Measurements from ENCODE around the gene SIGLEC11. TPM values are rescaled to one million over a fixed set of nuclear protein-coding genes. Genes with fewer than 3 reads are reported as not detected.
A peak's percentile ranks its signal among the peaks of the same experiment; 100 is the strongest.

SIGLEC11 gene
- total RNA-seq, 4 donors from 2014 or later: 1.7 to 9.0 (median 5.1) TPM

DNA sequence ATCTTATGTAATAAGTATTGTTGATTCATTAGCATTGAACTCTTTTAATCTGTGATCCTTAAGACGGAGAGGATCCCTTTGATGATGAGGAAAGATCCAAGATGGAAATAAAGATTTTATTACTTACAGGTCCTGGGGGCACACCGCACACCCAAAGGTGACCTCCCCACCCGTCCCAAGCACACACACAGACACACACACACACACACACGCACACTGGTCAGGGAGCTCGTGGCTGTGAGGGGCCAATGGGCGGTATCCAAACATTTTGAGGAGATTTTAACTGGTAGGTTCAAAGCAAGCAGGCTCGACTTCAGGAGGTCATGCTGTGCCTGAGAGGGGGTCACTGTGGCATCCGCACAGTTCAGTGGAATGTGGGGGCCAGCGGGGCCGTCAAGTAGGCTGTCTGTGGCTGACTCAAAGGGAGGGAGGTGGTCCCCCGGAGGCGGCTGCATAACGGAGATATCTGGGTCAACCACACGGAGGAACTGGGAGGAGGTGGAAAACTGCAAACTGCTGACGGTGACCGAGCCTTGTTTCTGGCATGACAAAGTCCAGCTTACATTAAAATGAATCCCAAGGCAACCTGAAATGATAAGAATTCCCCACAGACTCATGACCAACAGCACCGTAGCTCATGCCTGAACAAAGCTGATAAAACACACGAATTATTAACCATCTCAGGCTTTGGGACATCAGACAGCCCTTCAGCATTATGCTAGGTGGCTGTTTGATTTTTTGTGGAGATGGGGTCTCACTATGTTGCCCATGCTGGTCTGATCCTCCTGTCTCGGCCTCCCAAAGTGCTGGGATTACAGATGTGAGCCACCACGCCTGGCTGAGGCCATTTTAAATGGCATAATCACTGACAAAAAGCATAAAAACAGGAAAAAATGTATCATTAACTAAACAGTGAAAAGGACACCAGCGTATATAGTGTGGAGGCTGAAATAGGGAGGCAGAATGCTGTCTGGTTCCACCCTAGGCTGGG lies 20.9 kb upstream of the SIGLEC11 start:
- TF ChIP-seq, protein P1, sequence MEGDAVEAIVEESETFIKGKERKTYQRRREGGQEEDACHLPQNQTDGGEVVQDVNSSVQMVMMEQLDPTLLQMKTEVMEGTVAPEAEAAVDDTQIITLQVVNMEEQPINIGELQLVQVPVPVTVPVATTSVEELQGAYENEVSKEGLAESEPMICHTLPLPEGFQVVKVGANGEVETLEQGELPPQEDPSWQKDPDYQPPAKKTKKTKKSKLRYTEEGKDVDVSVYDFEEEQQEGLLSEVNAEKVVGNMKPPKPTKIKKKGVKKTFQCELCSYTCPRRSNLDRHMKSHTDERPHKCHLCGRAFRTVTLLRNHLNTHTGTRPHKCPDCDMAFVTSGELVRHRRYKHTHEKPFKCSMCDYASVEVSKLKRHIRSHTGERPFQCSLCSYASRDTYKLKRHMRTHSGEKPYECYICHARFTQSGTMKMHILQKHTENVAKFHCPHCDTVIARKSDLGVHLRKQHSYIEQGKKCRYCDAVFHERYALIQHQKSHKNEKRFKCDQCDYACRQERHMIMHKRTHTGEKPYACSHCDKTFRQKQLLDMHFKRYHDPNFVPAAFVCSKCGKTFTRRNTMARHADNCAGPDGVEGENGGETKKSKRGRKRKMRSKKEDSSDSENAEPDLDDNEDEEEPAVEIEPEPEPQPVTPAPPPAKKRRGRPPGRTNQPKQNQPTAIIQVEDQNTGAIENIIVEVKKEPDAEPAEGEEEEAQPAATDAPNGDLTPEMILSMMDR (IDR thresholded peaks at IDR 0.05): no peak
- no peak for DNase-seq (ENCODE audit: low spot score)
- no peak for ATAC-seq (ENCODE audit: low FRiP score)

GRCh38 chr19:49978324-49978723 lies 17.4 kb upstream of the SIGLEC11 start:
- DNase-seq (ENCODE audit: low spot score): no peak
- no peak for ATAC-seq (ENCODE audit: low FRiP score)
- TF ChIP-seq, protein P1 (IDR thresholded peaks at IDR 0.05): no peak

- TF ChIP-seq, protein P1 (IDR thresholded peaks at IDR 0.05): no peak
- DNase-seq (ENCODE audit: low spot score) (no peak), ATAC-seq (ENCODE audit: low FRiP score) (no peak)
Observed at GRCh38 chr19:49977881-49978280, 16.9 kb upstream of the SIGLEC11 start.

DNA sequence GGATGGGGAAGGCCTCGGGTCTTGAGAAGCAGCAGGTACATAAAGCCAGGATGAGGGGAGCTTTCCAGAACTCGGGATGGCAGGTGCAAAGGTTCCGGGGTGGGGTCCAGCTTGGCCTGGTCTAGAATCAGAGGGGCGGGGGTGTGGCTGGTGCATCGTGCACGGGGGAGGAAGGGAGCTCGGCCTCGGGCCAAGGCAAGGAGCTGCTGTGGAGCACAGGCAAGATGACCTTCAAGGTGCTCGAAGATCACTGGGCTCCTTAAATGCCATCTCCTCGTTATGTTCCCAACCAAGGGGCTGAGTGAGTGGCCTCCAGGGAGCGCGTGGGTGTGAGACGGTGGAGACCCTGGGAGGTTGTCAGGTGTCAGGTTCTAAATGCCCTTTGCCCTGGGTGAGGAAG lies 16.1 kb upstream of the SIGLEC11 start:
- DNase-seq (ENCODE audit: low spot score) (no peak), ATAC-seq (ENCODE audit: low FRiP score) (peak; percentile 16)
- TF ChIP-seq, protein P1 (IDR thresholded peaks at IDR 0.05): no peak

DNA sequence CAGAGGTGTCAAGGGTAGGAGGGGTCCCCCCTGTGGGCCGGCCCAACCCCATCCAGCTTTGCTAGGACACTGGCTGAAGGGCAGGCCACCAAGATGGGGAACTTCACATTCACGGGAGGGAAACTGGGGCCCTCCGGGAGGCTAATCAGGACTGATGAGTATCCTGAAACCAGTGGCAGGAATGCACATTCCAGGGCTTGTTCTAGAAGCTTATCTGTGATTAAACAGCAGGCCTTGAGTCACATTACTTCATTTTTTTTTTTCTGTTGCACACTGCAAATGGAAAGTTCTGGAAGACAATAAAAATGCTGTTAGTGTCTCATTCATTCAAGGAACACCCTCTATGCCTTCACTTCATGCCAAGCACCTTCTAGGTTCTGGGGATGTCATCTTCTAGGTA lies 15.5 kb upstream of the SIGLEC11 start:
- ATAC-seq (ENCODE audit: low FRiP score) (no peak), DNase-seq (ENCODE audit: low spot score) (no peak)
- TF ChIP-seq, protein P1 (IDR thresholded peaks at IDR 0.05): no peak

DNA sequence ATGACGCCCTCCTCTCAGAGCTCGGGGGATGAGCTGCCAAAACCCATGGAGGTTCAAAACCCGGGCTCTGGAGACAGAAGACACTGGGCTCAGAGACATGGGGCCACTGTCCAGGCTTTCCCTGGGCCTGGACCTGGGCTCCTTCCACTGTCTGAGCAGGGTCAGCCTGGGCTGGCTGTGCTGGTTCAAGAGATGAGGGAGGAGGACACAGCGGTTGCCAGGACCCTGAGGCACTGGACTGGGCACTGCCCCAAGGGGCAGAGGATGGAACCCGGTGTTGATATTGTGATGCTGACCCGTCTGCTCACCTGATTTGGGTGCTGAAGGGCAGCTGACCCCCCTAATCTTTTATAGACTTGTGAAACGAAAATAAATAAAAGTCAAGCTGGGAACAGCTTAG lies 14.1 kb upstream of the SIGLEC11 start:
- DNase-seq (ENCODE audit: low spot score) (no peak), ATAC-seq (ENCODE audit: low FRiP score) (no peak)
- TF ChIP-seq, protein P1 (IDR thresholded peaks at IDR 0.05): no peak

- ATAC-seq (ENCODE audit: low FRiP score): no peak
- no peak for DNase-seq (ENCODE audit: low spot score)
Observed at GRCh38 chr19:49973987-49974386, 13.0 kb upstream of the SIGLEC11 start.

More at GRCh38 chr19:49973987-49974386, 13.0 kb upstream of the SIGLEC11 start:
- TF ChIP-seq, protein P1 (IDR thresholded peaks at IDR 0.05): no peak
